Muscle of arm (tissue), 12 donors: ENCODE data around the gene TULP4. TPM values are rescaled to one million over a fixed set of nuclear protein-coding genes. Genes with fewer than 3 reads are reported as not detected.
"Not testable (repeated sequence)": the region's sequence is repeated elsewhere in the genome, so short reads cannot be mapped to it uniquely, and the experiment has no call there.

Experiments
- DNase-seq: peaks from one replicate; pipeline ENCODE4 v3.0.0-alpha.2; 2013
- polyA plus RNA-seq, 12 donors: library from polyadenylated mRNA; unstranded; fragments of 120-200 nt; gene quantifications; one replicate each; pipeline ENCODE4 v1.2.1, GENCODE V29; 2013; ENCODE audit not compliant: insufficient read length in 12 of 12

Gene TULP4
- polyA plus RNA-seq, 12 donors, result 9.9 to 36.3 (median 19.0) TPM

DNA sequence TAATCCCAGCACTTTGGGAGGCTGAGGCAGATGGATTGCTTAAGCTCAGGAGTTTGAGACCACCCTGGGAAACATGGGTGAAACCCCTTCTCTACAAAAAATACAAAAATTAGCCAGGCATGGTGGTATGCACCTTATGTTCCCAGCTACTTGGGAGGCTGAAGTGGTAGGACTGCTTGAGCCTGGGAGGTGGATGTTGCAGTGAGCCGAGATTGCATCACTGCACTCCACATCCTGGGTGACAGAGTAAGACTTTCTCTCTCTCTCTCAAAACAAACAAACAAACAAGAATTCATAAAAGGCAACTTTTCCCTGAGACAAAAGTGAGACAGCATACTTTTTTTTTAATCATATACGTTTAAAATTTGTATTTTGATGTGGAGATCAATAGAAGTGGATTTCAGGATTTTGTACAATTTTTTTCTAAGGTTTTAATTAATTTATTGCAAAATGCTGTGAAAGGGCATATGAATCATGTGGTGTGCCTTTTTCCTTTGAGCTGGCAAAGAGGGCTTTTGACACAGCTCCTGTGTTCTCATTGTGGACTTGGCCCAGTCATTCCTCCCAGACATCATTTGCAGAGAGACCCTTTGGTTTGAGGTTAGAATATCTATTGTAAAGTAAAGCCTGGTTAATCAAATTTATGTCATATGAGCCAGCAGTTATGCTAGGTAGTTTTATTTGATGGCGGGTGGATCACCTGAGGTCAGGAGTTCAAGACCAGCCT, 77.1 kb downstream of the TULP4 start:
- no peak for DNase-seq

DNA sequence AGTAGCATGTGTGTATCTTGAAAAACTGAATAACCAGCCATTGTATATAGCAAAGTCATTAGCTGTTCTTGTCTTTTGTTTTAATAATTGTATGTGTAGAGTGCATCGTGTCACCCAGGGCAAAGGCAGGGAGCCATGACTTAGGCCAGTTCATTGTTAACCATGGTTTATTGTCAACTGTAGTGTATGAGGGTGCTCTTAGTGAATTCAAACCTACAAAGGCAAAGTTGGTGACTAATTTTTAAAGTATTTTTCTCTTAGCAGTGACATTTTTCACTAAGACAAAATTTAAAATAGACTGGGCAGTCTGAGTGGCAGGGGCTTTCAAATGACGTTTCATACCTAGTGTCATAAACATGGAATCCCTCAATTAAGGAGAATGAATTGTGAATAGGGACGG, 79.0 kb downstream of the TULP4 start:
- DNase-seq, result no peak

DNA sequence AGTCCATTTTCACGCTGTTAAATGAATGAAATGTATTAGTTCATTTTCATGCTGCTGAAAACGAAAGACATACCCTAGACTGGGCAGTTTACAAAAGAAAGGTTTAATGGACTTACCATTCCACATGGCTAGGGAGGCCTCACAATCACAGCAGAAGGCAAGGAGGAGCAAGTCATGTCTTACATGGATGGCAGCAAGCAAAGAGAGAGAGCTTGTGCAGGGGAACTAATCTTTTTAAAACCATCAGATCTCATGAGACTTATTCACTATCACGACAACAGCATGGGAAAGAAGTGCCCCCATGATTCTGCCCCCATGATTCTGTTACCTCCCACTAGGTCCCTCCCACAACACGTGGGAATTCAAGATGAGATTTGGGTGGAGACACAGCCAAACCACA, 79.7 kb downstream of the TULP4 start:
- DNase-seq, result not testable (repeated sequence)

DNA sequence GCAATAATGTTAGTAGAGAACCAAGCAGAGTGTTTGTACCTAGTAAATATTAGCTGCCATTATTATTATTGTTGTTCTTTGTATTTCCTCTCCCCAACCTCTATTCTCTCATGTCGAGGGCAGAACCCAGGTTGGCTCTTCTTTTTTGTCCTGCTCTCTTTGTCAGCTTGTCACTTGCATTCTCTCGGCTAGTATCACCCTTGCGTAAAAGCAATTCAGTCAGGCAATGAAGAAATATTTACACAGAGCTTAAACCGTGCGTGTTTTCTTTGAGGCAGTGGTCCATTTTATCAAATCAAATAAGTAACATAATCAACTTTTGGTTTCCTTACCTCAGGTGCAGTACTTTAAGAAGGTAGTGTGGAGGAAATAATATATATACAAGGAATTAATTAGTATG, 83.9 kb downstream of the TULP4 start:
- no peak for DNase-seq

DNA sequence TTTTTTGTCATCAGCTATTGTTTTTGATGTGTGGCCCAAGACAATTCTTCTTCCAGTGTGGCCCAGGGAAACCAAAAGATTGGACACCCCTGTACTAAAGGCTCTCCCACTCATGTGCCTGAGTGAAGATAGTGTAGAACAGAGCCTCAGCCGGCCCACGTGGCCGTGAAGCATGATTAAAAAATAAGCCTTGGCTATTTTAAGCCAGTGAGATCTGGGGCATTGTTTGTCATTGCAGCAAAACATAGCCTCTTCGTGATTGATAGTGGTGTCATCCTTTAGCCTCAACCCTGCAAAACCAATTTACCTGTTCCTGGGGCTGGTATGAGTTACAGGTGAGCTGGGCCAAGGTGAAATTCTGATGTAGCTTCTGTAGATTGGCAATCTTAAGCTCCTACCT, 85.3 kb downstream of the TULP4 start:
- DNase-seq, result no peak

DNA sequence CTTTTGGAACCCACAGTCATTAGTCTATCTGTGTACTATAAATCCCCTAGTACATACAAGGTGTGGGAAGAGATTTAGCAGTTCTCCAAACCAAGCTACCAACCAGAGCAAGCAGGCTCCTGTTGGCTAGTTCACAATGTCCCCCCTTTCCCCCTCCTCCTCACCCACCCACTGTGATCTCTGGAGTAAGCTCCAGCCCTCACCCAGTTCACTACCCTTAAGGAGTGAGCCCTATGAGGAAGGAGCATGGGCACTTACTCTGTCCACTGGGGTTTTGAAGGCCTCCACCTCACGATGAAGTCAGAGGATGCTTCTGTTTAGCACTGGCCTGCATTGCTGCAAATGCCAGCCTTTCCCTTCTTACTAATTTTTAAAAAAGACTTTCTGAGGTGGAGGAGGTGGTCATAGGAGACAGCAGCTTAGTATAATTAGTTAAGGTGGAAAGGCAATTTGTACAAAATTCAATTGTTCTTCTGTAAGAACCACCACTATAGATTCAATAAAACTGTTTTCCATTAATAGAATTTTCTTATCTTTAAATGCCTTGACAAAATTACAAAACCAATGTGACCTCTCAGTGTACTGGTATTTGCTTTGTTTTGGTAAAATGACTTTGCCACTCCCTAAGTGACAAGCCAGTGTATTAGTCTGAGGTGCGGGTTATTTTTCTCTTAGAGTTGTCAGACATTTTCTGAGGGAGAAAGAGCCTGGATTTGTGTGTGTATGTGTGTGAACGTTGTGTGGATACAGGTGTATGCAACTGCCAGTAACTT, 86.2 kb downstream of the TULP4 start:
- DNase-seq, result no peak

DNA sequence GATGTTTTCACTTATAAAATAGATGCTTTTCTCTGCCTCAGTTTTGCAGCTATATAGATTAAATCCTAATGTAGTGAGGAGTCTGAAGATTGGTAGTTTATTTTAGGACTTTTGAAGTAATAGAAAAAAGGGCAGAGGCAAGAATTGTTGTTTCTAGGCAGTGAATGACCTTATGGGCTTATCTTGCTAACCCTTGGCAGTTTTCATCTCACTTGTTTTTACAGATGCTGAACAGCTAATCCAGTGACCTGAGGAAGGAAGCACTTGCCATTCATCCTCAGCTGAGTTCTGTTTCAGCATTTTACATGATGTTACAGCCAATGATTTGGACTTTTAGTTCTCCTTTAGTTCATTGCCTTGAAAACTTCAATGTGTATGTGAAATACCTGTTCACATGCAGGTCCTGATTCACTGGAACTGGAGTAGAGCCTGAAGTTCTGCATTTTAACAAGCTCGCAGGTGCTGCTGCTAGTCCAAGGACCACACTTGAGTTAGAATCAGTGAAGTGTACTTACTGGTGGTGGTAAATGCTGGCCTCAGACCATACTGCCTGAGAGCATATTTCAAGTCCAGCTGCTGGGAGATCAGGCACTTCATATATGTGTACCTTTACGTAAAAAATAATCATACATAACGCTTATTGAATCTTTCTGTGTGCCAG, 86.9 kb downstream of the TULP4 start:
- no peak for DNase-seq

DNA sequence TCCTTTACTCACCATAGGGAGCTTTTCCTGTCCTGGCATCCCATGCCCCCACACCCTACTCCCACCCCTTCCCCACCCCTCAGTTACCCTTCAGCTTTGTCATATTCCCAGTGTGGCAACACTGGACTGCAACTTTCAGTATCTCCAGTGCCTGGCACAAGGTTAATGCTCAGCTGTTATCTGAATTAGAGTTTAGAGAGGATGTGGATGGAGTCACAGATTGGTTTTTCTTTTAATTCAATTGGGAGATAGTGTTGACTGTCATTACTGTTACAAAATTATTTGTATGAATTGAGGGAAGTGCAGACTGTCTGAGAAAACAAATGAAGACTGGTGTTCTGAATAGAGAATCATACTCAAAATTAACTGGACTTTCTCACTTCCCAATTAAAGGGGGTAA, 89.9 kb downstream of the TULP4 start:
- DNase-seq, result no peak

DNA sequence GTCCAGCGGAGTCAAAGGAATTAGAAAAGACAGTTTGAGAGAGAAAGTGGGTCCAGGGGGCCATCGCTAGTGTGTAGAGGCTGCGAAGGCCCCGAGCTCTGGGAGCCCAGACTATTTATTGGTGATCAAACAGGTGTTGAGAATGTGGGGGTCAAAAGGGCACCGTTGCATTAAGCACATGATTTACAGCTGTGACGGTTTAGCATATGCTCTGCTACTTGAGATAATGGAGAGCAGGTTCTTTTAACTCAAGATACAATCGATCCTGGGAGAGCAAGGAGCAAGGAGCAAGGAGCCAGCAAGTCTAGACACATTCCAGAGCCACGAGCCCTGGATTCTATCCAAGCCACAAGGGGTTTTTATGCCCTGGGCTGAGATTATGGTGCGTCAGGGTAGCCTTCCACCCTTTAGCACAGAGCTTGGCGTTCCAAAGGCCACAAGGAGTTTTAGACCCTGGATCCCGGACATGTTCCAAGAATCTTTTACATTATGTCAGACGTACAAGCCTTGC, 93.1 kb downstream of the TULP4 start:
- DNase-seq, result not testable (repeated sequence)

DNA sequence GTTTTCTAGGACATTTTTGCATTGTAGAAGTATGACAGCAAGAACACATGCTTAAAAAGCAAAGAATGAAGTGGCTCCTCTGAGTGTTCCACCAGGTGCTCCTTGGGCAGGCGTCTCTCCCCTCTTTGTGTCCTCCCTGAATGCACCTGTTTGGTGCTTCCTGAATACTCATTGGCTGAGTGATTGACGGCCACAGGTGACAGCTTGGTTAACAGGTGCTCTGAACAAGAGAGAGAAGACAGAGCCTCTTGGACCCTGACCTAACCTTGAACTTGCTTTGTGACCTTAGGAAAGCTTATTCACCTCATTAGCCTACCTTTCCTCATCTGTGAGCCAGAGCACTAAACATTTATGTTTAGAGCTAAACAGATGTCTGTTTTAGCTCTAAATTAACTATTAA, 93.7 kb downstream of the TULP4 start:
- no peak for DNase-seq

DNA sequence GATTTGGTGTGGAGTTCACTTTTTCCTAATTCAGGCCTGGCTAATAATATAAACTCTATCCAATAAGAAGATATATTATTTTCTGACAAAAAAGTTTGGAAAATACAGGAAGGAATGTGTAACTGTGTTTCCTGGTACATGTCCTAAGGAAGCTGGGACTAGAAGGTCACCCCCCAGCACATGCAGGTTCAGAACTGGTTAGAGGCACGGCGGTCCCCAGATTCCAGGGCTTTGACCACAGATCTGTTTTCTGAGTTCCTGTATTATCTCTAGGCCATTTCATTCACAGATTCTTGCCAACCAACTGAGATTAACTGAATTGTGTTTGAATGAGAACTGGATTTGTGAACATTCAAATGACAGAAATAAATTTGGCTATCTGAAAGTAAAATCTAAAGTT, 94.5 kb downstream of the TULP4 start:
- DNase-seq, result no peak

DNA sequence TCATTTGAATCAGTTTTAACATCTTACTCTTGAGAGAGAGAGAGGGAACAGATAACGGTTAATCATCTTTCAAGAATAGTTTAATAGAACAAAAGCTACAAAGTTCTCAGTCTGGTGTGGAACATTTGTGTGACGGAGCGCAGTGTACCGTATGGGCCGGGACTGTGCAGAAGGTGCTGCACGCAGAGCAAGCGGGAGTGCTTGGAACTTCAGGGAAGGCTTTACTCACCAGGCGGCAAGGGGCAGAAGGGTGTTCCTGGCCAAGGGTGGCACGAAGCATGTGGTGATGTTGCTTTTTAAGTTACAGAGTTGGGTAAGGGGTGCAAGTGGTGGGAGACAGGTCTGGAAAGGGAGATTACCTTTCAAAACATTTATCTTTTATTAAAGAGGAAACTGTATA, 95.7 kb downstream of the TULP4 start:
- DNase-seq, result no peak

DNA sequence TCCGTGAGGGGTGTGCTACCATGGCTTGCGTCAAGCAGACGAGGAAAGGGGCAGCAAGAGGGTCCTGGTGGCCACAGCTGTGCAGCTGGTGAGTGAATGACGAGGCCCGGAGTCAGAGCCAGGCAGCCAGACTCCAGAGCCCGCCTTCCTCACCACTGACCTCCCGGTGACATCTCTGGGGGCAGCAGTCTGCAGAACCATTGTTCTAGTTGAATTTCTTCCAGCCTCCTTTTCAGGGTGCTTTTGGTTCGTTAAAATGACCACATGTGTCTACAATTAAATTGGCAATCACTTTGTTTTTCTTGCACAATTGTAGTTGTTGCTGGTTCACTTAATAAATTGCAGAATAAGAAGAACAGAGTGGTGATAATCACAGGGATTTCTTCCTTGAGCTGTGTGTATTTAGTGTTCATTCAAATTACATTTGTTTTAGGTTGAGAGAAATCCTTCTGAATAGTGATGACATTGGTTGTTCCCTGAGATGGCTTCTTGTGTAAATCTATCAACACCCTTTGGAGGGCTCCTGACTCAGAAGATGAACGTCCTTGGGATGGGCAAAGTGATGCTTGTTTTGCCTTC, 96.4 kb downstream of the TULP4 start:
- peak; percentile 34 for DNase-seq

DNA sequence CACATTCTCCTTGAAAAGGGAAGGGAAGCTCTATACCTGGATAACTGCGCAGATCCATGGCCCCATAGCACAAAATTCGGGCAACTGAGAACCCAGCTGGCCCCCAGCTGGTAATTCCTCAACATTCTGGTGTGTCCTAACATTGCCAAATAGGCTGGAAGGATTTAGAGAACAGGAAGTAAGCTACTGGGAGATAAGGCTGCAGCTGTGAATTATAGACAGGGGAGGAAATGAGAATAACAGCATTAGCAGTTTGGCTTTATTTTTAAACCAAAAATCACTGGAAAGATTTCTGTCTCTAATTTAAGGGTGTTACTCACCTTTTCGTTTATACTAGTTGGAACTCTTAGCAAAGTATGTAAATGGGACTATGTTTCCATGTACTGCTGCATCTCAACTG, 97.2 kb downstream of the TULP4 start:
- DNase-seq, result no peak

DNA sequence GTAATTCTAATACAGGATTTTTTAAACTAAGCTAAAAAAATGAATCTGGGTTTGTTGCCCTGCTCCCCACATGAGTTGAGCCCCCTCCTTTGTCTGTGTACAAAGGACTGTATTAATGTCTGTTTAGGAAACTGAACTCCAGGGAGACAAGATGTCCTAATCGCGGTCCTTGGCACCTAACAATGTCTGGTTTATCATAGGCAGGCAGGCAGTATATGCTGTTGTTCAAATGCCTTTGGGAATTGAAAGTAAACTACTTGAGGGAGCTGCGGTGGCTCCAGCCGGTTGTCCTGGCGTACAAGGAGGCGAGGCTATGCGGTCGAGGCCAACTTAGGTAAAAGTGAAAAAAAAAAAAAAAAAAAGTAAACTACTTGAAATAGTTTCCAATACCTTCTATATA, 98.5 kb downstream of the TULP4 start:
- no peak for DNase-seq

DNA sequence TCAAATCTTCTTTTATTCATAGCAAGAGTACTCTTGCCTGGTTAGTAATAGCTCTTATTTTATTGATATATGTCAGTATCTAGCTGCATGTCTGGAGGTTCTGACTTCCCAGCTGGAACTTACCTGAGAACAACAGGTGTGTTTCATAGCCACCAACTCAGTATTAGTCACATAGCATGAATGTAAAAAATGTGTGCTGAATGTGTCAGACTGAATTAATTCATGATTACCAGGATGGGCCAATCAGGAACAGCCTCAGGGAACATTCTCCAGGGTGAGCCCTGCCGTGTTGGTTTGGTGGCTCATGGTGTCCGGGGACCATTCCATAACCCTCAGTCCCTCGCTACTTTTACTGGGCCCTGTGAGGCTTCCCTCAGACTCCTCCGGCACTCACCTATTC, 99.7 kb downstream of the TULP4 start:
- no peak for DNase-seq

DNA sequence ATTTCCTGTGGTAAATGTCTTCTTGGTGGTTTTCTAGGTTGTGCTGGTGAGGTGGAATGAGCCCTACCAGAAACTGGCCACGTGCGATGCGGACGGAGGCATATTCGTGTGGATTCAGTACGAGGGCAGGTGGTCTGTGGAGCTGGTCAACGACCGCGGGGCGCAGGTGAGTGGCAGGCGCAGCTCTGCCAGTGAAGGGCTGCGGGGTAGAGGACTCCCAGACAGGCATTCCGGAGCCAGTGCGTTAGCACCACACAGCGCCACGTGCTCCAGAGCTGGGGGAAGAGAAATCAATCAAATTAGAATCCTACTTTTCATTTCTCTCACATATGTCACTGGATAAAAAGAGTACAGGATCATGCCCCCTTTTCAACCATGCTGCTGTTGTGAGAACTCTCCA, 100.8 kb downstream of the TULP4 start:
- no peak for DNase-seq

DNA sequence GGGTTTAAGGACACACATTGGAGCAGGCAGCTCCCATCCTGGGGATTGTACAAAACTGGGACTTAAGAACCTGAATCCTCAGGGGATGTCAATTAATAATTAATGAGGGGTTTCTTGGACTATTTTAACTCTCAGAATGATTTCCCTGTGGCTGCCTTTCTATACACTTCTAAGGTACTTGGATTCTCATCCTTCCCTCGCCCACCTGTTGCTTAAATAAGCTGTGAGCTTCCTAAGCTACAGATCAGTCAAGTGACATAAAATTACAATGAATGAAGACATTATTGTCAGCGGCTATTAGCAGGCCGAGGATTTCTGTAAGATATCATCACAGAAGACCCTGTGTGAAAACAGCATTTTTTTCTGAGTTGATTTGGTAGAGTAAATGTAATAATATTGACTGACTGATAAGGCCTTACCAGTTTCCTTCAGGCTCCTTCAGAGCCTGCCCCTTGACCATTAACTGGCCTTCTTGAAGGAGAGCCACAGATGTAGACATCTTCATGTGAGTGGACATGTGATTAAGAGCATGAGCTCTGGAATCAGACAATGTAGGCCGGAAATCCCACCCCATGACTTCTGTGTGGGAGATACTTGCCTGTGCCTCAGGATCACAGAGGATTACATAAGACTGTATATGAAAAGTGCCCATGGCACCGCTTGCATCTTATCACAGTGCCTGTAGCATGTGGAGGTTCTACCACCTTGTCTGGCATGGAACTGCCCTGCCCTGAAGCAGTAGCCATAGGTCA, 101.7 kb downstream of the TULP4 start:
- DNase-seq, result no peak

DNA sequence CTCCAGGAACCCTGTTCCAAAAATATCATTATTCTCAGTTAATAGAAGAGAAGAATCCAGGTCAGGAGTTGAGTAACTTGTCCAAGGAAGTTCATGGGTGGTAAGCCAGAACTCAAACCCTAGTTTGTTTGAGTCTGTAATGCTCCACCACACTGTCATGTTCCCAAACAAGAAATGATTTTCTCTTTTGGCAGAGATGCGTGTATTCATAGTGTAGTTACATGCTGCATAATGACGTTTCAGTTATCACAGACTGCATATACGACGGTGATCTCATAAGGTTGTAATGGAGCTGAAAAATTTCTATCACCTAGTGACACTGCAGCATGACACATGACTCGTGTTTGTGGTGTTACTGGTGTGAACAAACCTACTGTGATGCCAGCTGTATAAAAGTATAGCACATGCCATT, 102.6 kb downstream of the TULP4 start:
- DNase-seq, result no peak

DNA sequence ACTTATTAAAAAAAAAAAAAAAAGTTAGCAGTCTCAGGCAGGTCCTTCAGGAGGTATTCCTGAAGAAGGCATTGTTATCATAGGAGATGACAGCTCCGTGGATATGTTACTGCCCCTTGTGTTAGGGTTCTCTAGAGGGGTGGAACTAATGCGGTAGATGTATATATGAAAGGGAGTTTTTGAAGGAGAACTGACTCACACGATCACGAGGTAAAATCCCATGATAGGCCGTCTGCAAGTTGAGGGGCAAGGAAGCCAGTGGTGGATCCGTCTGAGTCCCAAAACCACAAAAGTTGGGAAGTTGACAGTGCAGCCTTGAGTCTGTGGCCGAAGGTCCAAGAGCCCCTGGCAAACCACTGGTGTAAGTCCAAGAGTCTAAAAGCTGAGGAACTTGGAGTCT, 103.4 kb downstream of the TULP4 start:
- no peak for DNase-seq

DNA sequence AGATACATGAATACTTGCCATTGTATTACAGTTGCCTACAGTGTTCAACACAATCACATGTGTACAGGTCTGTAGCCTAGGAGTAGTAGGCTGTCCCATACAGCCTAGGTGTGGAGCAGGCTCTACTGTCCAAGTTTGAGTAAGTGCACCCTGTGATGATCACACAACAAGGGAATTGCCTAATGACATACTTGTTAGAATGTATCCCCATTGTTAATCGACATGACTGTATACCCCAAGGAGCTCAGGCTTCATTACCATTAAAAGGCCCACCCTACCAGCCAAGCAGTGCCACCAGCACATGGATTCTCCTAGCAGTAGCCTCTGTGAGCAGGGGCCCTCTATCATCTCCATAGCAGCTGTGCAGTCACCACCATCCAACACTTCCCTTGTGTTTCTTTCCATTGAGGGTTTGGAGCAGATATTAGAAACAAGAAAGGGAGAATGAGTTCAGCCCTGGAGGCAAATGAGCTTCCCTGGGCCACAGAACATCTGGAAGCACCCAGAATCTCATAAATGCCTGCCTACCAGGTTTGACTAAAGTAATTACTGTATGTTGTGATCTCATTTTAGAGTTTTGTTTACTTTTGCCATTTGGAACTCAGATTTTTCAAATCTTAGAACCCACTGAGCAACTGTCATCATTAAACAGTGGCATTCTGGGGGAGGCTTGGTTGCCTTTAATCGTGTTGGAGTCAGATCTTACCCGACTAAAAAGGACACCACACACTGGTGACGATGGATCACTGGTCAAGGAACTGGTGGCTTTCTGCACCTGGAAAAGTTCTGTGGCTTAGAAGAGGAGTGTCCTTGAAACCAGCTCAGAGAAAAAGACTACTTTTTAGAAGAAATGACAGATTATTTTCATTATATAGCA, 104.9 kb downstream of the TULP4 start:
- DNase-seq, result no peak
